Liver (tissue), 9 donors: ENCODE results near the gene GRIN2A. TPM values are rescaled to one million over a fixed set of nuclear protein-coding genes. Genes with fewer than 3 reads are reported as not detected.

Experiments used
- DNase-seq: peaks from one replicate; pipeline ENCODE4 v3.0.0-alpha.2; 2017; ENCODE audit warnings: low spot score
- H3K27ac ChIP-seq, 2 donors: one replicate each; pipeline ENCODE4 v1.7.0; 2013; ENCODE audit warnings: inconsistent platforms in 2 of 2, low read length in 2 of 2, control low read depth in 1 of 2, low read depth in 1 of 2, mild to moderate bottlenecking in 1 of 2
- H3K27me3 ChIP-seq, 4 donors: one replicate each; pipeline versions ENCODE4 v1.6.1 to v1.7.0; 2013; ENCODE audit warnings: low read length in 3 of 4, inconsistent platforms in 1 of 4, mild to moderate bottlenecking in 1 of 4, moderate library complexity in 1 of 4; ENCODE audit not compliant: control insufficient read depth in 4 of 4, insufficient read depth in 4 of 4
- H3K36me3 ChIP-seq, 4 donors: one replicate each; pipeline versions ENCODE4 v1.6.1 to v1.7.0; 2013; ENCODE audit warnings: low read length in 3 of 4, mild to moderate bottlenecking in 3 of 4, low read depth in 1 of 4, moderate library complexity in 1 of 4; ENCODE audit not compliant: control insufficient read depth in 4 of 4, insufficient read depth in 3 of 4
- H3K4me1 ChIP-seq, 4 donors: one replicate each; pipeline versions ENCODE4 v1.6.1 to v1.7.0; 2013; ENCODE audit warnings: low read length in 3 of 4, mild to moderate bottlenecking in 3 of 4, moderate library complexity in 1 of 4; ENCODE audit not compliant: control insufficient read depth in 4 of 4, insufficient read depth in 4 of 4
- H3K4me3 ChIP-seq, 3 donors: one replicate each; pipeline versions ENCODE4 v1.6.1 to v1.7.0; 2013; ENCODE audit warnings: low read length in 3 of 3, control low read depth in 1 of 3, low read depth in 1 of 3, mild to moderate bottlenecking in 1 of 3
- H3K9ac ChIP-seq, 2 donors: one replicate each; pipeline ENCODE4 v1.7.0; 2013; ENCODE audit warnings: low read length in 2 of 2, mild to moderate bottlenecking in 2 of 2, moderate library complexity in 2 of 2, control low read depth in 1 of 2, low read depth in 1 of 2
- H3K9me3 ChIP-seq, 4 donors: one replicate each; pipeline versions ENCODE4 v1.6.1 to v1.7.0; 2013; ENCODE audit warnings: low read length in 3 of 4; ENCODE audit not compliant: control insufficient read depth in 4 of 4
- EGR1 ChIP-seq, 2 donors: IDR thresholded peaks; 2 replicates each; pipeline ENCODE4 v1.6.1; 2016 to 2018; ENCODE audit warnings: antibody characterized with exemption in 2 of 2, low read depth in 2 of 2
- FOXA1 ChIP-seq: IDR thresholded peaks from 2 replicates; pipeline ENCODE4 v1.6.1; 2016; ENCODE audit warnings: antibody characterized with exemption
- FOXA2 ChIP-seq: IDR thresholded peaks from 2 replicates; pipeline ENCODE4 v1.6.1; 2016; ENCODE audit warnings: antibody characterized with exemption
- GABPA ChIP-seq, 2 donors: IDR thresholded peaks in 1 of 2; conservative IDR thresholded peaks in 1 of 2; 2 replicates each; pipeline ENCODE4 v1.6.1; 2016; ENCODE audit warnings: antibody characterized with exemption in 2 of 2, mild to moderate bottlenecking in 1 of 2, moderate library complexity in 1 of 2
- HNF4A ChIP-seq, 2 donors: conservative IDR thresholded peaks; 2 replicates each; pipeline ENCODE4 v1.6.1; 2016; ENCODE audit warnings: antibody characterized with exemption in 2 of 2, mild to moderate bottlenecking in 2 of 2
- HNF4G ChIP-seq: IDR thresholded peaks from 2 replicates; pipeline ENCODE4 v1.6.1; 2016; ENCODE audit warnings: antibody characterized with exemption
- JUND ChIP-seq, 2 donors: IDR thresholded peaks; 2 replicates each; pipeline ENCODE4 v1.6.1; 2016; ENCODE audit warnings: antibody characterized with exemption in 2 of 2
- MAX ChIP-seq: IDR thresholded peaks from 2 replicates; pipeline ENCODE4 v1.6.1; 2016; ENCODE audit warnings: antibody characterized with exemption
- NR2F2 ChIP-seq: IDR thresholded peaks from 2 replicates; pipeline ENCODE4 v1.6.1; 2016; ENCODE audit warnings: antibody characterized with exemption
- RAD21 ChIP-seq, 2 donors: IDR thresholded peaks; 2 replicates each; pipeline ENCODE4 v1.6.1; 2016; ENCODE audit warnings: antibody characterized with exemption in 2 of 2, mild to moderate bottlenecking in 2 of 2
- REST ChIP-seq: IDR thresholded peaks from 2 replicates; pipeline ENCODE4 v1.6.1; 2016; ENCODE audit warnings: antibody characterized with exemption, mild to moderate bottlenecking
- RXRA ChIP-seq, 2 donors: IDR thresholded peaks; 2 replicates each; pipeline ENCODE4 v1.6.1; 2017 to 2018; ENCODE audit warnings: antibody characterized with exemption in 2 of 2, mild to moderate bottlenecking in 1 of 2
- SP1 ChIP-seq: IDR thresholded peaks from 2 replicates; pipeline ENCODE4 v1.6.1; 2018; ENCODE audit warnings: antibody characterized with exemption, mild to moderate bottlenecking
- TAF1 ChIP-seq: conservative IDR thresholded peaks from 2 replicates; pipeline ENCODE4 v1.6.1; 2016; ENCODE audit warnings: antibody characterized with exemption, mild to moderate bottlenecking
- YY1 ChIP-seq: IDR thresholded peaks from 2 replicates; pipeline ENCODE4 v1.6.1; 2016; ENCODE audit warnings: antibody characterized with exemption, mild to moderate bottlenecking
- WGBS: extraction: QIAGEN DNeasy Blood & Tissue Kit; methylation state at CpG from one replicate; pipeline ENCODE4 v1.1.7; 2013; 5-methylcytosine and 5-hydroxymethylcytosine counted together
- polyA plus RNA-seq, 2 donors: library from polyadenylated mRNA; stranded (reverse) in 1 of 2; unstranded in 1 of 2; fragments of 200-250 nt in 1 of 2; fragments of >200 nt in 1 of 2; fragmentation: Nextera tagmentation in 1 of 2; extraction: Ambion mirVana in 1 of 2; gene quantifications; one replicate each; pipeline versions ENCODE4 v1.2.1 to v1.2.3, GENCODE V29; 2013 to 2015
- total RNA-seq, 2 donors: library from RNA; depleted of rRNA; stranded (reverse); fragments of >200 nt; gene quantifications; one replicate each; pipeline ENCODE4 v1.2.3, GENCODE V29; 2014
- TF ChIP-seq, protein P1 (sequence below): IDR thresholded peaks from 2 replicates; pipeline ENCODE4 v1.6.1; 2016; ENCODE audit warnings: antibody characterized with exemption
- TF ChIP-seq, protein P2 (sequence below): fragments of 150-350 bp; IDR thresholded peaks from 2 replicates; pipeline ENCODE4 v1.5.1; 2017; ENCODE audit warnings: improper control_type of control experiment, low read depth, low read length; ENCODE audit not compliant: missing input control
- TF ChIP-seq, protein P3 (sequence below): IDR thresholded peaks from 2 replicates; pipeline ENCODE4 v1.6.1; 2016; ENCODE audit warnings: antibody characterized with exemption
- donor health status: healthy.
- donor health status: healthy.
- donor health status: healthy.
- donor health status: healthy.
- donor health status: healthy.

GRIN2A gene
- total and polyA plus RNA-seq, 4 donors, result under 0.01 to 0.08 (median 0.07) TPM; not detected in 1

DNA sequence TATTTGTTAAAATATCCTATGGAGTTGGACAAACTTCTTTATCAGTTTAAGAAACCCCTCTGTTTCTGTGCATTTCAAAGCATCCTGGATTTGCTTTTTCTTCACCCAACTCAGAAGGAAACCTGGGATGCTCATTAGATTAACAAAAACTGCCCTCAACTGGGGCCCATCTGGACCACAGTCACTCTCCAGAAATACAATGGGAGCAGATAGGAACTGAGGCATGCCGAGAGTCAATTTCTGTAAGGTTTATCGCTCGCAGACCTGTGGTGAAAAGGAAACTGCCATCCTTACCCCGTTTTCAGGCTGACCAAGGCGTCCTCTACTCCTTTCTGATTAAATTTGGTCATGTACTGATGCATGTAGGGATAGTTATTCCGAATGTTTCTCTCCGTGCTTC lies 360.3 kb downstream of the GRIN2A start:
- no peaks in the 10 kb centered on the region for H3K9me3 ChIP-seq
- DNase-seq, result no peak
- 49% methylated on average over 7 of the region's 7 CpGs for WGBS
- no peak overlapping the region for H3K27ac ChIP-seq
- TF ChIP-seq, protein P1, sequence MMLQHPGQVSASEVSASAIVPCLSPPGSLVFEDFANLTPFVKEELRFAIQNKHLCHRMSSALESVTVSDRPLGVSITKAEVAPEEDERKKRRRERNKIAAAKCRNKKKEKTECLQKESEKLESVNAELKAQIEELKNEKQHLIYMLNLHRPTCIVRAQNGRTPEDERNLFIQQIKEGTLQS, result no peak
- no peak for TF ChIP-seq EGR1 (IDR thresholded peaks at IDR 0.05; ENCODE audit: low read depth in 2 of 2)
- no peak for TF ChIP-seq GABPA (IDR thresholded peaks at IDR 0.05 in 1 of 2, conservative IDR thresholded peaks at IDR 0.05 in 1 of 2)
- TF ChIP-seq, protein P2, sequence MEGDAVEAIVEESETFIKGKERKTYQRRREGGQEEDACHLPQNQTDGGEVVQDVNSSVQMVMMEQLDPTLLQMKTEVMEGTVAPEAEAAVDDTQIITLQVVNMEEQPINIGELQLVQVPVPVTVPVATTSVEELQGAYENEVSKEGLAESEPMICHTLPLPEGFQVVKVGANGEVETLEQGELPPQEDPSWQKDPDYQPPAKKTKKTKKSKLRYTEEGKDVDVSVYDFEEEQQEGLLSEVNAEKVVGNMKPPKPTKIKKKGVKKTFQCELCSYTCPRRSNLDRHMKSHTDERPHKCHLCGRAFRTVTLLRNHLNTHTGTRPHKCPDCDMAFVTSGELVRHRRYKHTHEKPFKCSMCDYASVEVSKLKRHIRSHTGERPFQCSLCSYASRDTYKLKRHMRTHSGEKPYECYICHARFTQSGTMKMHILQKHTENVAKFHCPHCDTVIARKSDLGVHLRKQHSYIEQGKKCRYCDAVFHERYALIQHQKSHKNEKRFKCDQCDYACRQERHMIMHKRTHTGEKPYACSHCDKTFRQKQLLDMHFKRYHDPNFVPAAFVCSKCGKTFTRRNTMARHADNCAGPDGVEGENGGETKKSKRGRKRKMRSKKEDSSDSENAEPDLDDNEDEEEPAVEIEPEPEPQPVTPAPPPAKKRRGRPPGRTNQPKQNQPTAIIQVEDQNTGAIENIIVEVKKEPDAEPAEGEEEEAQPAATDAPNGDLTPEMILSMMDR, result no peak
- no peak for TF ChIP-seq RAD21 (IDR thresholded peaks at IDR 0.05)
- no peak for TF ChIP-seq HNF4A (conservative IDR thresholded peaks at IDR 0.05)
- no peak for TF ChIP-seq RXRA (IDR thresholded peaks at IDR 0.05)
- no peak for TF ChIP-seq SP1
- no peak for TF ChIP-seq FOXA2
- no peak for TF ChIP-seq HNF4G
- TF ChIP-seq TAF1, result no peak
- TF ChIP-seq NR2F2, result no peak
- TF ChIP-seq JUND (IDR thresholded peaks at IDR 0.05), result no peak
- no peak for TF ChIP-seq REST
- TF ChIP-seq FOXA1, result no peak
- no peak for TF ChIP-seq MAX
- TF ChIP-seq YY1, result no peak
- no peak overlapping the region for H3K9ac ChIP-seq
- no peak overlapping the region for H3K4me3 ChIP-seq
- H3K27me3 ChIP-seq, result peaks cover 0 to 5% (median 0%) of the 10 kb centered on the region in 4 donors
- H3K4me1 ChIP-seq, result no peaks in the 10 kb centered on the region
- H3K36me3 ChIP-seq, result no peaks in the 10 kb centered on the region

- no peak for DNase-seq
- no peak overlapping the region for H3K4me3 ChIP-seq
- H3K36me3 ChIP-seq, result no peaks in the 10 kb centered on the region
- no peak overlapping the region for H3K27ac ChIP-seq
- no peak overlapping the region for H3K9ac ChIP-seq
- WGBS, result 48% methylated on average over 3 of the region's 3 CpGs
- no peaks in the 10 kb centered on the region for H3K9me3 ChIP-seq
- peaks cover 0 to 3% (median 0%) of the 10 kb centered on the region in 4 donors for H3K27me3 ChIP-seq
- H3K4me1 ChIP-seq, result no peaks in the 10 kb centered on the region
- no peak for TF ChIP-seq HNF4A (conservative IDR thresholded peaks at IDR 0.05)
- TF ChIP-seq HNF4G, result no peak
- TF ChIP-seq, protein P3, sequence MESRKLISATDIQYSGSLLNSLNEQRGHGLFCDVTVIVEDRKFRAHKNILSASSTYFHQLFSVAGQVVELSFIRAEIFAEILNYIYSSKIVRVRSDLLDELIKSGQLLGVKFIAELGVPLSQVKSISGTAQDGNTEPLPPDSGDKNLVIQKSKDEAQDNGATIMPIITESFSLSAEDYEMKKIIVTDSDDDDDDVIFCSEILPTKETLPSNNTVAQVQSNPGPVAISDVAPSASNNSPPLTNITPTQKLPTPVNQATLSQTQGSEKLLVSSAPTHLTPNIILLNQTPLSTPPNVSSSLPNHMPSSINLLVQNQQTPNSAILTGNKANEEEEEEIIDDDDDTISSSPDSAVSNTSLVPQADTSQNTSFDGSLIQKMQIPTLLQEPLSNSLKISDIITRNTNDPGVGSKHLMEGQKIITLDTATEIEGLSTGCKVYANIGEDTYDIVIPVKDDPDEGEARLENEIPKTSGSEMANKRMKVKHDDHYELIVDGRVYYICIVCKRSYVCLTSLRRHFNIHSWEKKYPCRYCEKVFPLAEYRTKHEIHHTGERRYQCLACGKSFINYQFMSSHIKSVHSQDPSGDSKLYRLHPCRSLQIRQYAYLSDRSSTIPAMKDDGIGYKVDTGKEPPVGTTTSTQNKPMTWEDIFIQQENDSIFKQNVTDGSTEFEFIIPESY, result no peak
- TF ChIP-seq, protein P2, result no peak
- no peak for TF ChIP-seq NR2F2
- no peak for TF ChIP-seq FOXA1
- TF ChIP-seq SP1, result no peak
- TF ChIP-seq REST, result no peak
- TF ChIP-seq EGR1 (IDR thresholded peaks at IDR 0.05; ENCODE audit: low read depth in 2 of 2), result no peak
- TF ChIP-seq YY1, result no peak
- TF ChIP-seq, protein P1, result no peak
- no peak for TF ChIP-seq RAD21 (IDR thresholded peaks at IDR 0.05)
- TF ChIP-seq TAF1, result no peak
Observed at GRCh38 chr16:9821331-9821730, 360.9 kb downstream of the GRIN2A start.
